ENCODE results near the gene SLC26A11.

- TF ChIP-seq CTCF (IDR thresholded peaks at IDR 0.05): no peak
- TF ChIP-seq POLR2A (IDR thresholded peaks at IDR 0.05): no peak
These were observed 63.1 kb downstream of the SLC26A11 start for GRCh38 chr17:80283116-80283852.

Measured in transverse colon (tissue), 3 donors.